CD4-positive, alpha-beta T cell (primary cell): ENCODE measurements around the gene CEBPB. TPM values are rescaled to one million over a fixed set of nuclear protein-coding genes. Genes with fewer than 3 reads are reported as not detected.
"Not testable (repeated sequence)": the region's sequence is repeated elsewhere in the genome, so short reads cannot be mapped to it uniquely, and the experiment has no call there.

ENCODE experiments used
- ATAC-seq: fragments of 200-7000 bp; cut with Tn5 transposase; one replicate; pipeline ENCODE4 v1.10.0; 2022; ENCODE audit warnings: mild to moderate bottlenecking; ENCODE audit not compliant: poor library complexity
- CTCF ChIA-PET: fragments of 350-600 bp; sonication (Branson Sonifier 250); formaldehyde crosslinking; loops from one replicate; lab custom pipeline; 2021; ENCODE audit warnings: antibody characterized with exemption, inconsistent platforms; lab: Charles Lee
- POLR2A ChIA-PET: fragments of 350-600 bp; sonication (Branson Sonifier 250); formaldehyde crosslinking; loops from one replicate; lab custom pipeline; 2021; ENCODE audit warnings: antibody characterized with exemption, inconsistent platforms; lab: Charles Lee
- DNase-seq, 14 experiments: peaks; one replicate each; pipeline ENCODE4 v3.0.0-alpha.2; 2013 to 2020; ENCODE audit warnings: mixed read lengths in 2 of 14
- H3K27ac ChIP-seq, 2 donors: one replicate each; pipeline versions ENCODE4 v1.5.1 to v1.7.0; 2013; ENCODE audit warnings: low read length in 2 of 2, low read depth in 1 of 2, mild to moderate bottlenecking in 1 of 2
- H3K27me3 ChIP-seq, 2 experiments: 1 replicate in 1 of 2; 2 replicates in 1 of 2; pipeline versions ENCODE4 v1.6.1 to v1.7.0; 2013; ENCODE audit warnings: low read length in 2 of 2, control low read depth in 1 of 2, mild to moderate bottlenecking in 1 of 2, moderate library complexity in 1 of 2; ENCODE audit not compliant: insufficient read depth in 2 of 2, control insufficient read depth in 1 of 2
- H3K36me3 ChIP-seq: one replicate; pipeline ENCODE4 v1.6.1; 2013; ENCODE audit warnings: low read length, control low read depth; ENCODE audit not compliant: insufficient read depth
- H3K4me1 ChIP-seq: one replicate; pipeline ENCODE4 v1.6.1; 2013; ENCODE audit warnings: low read length, control low read depth; ENCODE audit not compliant: insufficient read depth
- H3K4me3 ChIP-seq: one replicate; pipeline ENCODE4 v1.5.1; 2013; ENCODE audit warnings: mild to moderate bottlenecking, low read length, moderate library complexity
- H3K9me3 ChIP-seq, 2 experiments: 1 replicate in 1 of 2; 2 replicates in 1 of 2; pipeline versions ENCODE4 v1.6.1 to v1.7.0; 2013; ENCODE audit warnings: low read length in 2 of 2, mild to moderate bottlenecking in 2 of 2, control low read depth in 1 of 2, moderate library complexity in 1 of 2; ENCODE audit not compliant: control insufficient read depth in 1 of 2, insufficient read depth in 1 of 2
- H3K27ac Mint-ChIP-seq: one replicate; pipeline ENCODE4 v1.8.0; 2020; ENCODE audit warnings: mixed read lengths
- H3K27me3 Mint-ChIP-seq: one replicate; pipeline ENCODE4 v1.8.0; 2021; ENCODE audit warnings: mixed read lengths
- H3K36me3 Mint-ChIP-seq: one replicate; pipeline ENCODE4 v1.8.0; 2021; ENCODE audit warnings: low read depth, mixed read lengths
- H3K4me1 Mint-ChIP-seq: one replicate; pipeline ENCODE4 v1.8.0; 2021; ENCODE audit warnings: low read depth, mixed read lengths
- H3K4me3 Mint-ChIP-seq: one replicate; pipeline ENCODE4 v1.8.0; 2020; ENCODE audit warnings: mild to moderate bottlenecking, mixed read lengths
- H3K9me3 Mint-ChIP-seq: one replicate; pipeline ENCODE4 v1.8.0; 2020; ENCODE audit warnings: mixed read lengths
- CTCF ChIP-seq: fragments of 200-600 bp; IDR thresholded peaks from one replicate; pipeline ENCODE4 v1.8.0; 2022; ENCODE audit warnings: antibody characterized with exemption, mild to moderate bottlenecking
- intact Hi-C, 2 experiments: fragments of 100-400 bp; cut with DNase I in 1 of 2; cut with micrococcal nuclease in 1 of 2; formaldehyde crosslinking; loops; one replicate each; pipeline versions ENCODE4 v1.15.1 to v1.9.0; 2023 to 2025; cut with DNase I, micrococcal nuclease
- total RNA-seq, 174 experiments: library from RNA in 2 of 174; stranded (reverse) in 2 of 174; gene quantifications; one replicate each; pipeline ENCODE4 v1.2.3 and lab custom pipeline; 2021 to 2026

CEBPB gene
- total RNA-seq, 2 experiments from 2014 or later = 40.7 to 43.9 TPM

DNA sequence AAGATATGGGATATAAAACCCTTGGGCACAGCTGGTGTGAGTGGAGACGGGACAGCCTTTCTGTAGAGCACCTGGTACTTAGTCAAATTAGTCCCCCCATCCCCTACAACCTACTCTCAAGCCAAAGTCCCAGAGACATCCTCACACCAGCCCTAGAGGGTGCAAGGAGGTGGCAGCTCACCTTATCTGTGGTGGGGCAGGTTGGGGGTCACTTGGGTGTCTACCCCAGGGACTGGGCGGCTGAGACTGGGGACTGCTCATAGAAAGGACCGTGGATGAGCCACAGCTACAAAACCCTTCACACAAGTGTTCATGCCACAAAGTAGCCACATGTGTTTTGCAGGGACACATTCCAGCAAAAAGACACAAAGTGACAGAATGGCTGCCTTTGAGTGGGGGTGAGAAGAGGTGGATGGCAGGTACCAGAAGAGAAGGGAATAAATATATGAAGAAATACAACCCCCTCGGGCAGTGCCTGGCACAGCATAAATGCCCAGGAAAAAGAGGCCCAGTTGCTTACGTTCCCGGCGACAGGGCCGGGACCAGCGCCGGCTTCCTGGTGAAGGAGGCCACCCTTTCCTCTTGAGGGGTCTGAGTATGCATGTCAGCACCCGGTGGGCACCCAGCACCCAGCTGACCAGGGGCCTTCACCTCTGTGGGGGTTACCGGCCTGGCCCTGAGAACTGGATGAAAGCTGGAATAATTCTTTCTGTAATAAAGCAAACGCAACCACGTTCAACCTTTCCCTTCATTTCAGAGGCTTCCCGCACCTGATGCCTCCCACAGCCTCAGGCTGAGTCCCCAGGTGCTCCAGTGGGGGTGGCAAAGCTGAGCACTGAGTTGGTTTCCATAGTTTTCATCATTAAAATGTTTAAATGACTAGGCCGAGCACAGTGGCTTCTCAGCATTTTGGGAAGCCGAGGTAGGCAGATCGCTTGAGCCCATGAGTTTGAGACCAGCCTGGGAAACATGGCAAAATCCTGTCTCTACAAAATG, 14.4 kb upstream of the CEBPB start:
- intact Hi-C loops = no loop called here
- no peak for TF ChIP-seq CTCF
- H3K27me3 Mint-ChIP-seq = peaks cover 7% of the 10 kb centered on the region
- ATAC-seq (no peak), DNase-seq (no peak)
- ChIA-PET POLR2A (no interaction called here), CTCF (interaction anchor here (0.6 to 7.3 kb wide), 4 partner anchors 56 to 489 kb away, joined by 3 to 62 read pairs (median 5); no protein-coding TSS in a partner anchor)
- Histone ChIP-seq H3K36me3 (no peaks in the 10 kb centered on the region), H3K4me3 (no peak overlapping the region), H3K27ac (no peak overlapping the region), H3K4me1 (no peaks in the 10 kb centered on the region), H3K9me3 (no peaks in the 10 kb centered on the region), H3K27me3 (peaks cover 6% of the 10 kb centered on the region in 2 experiments)
- H3K36me3 Mint-ChIP-seq = no peaks in the 10 kb centered on the region
- H3K4me1 Mint-ChIP-seq = no peaks in the 10 kb centered on the region
- H3K9me3 Mint-ChIP-seq = no peaks in the 10 kb centered on the region
- no peak overlapping the region for H3K27ac Mint-ChIP-seq
- no peak overlapping the region for H3K4me3 Mint-ChIP-seq

DNA sequence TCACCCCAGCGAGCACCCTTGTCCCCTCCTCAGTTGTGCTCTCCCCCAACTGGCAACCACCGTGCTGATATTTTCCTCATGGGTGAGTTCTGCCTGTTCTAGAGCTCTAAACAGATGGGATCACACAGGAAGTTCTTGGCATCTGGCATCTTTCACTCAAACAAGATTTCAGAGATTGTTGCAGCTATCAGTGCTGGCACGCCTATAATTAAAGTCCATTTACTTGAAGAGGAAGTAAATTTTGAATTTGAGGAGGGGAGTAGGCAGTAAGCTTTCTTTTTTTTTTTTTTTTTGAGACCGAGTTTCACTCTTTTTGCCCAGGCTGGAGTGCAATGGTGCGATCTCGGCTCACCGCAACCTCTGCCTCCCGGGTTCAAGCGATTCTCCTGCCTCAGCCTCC, 12.0 kb upstream of the CEBPB start:
- H3K36me3 ChIP-seq, DNase-seq, H3K4me3 Mint-ChIP-seq, ATAC-seq, H3K27me3 ChIP-seq, H3K4me3 ChIP-seq, H3K4me1 Mint-ChIP-seq, H3K4me1 ChIP-seq, H3K27me3 Mint-ChIP-seq, H3K36me3 Mint-ChIP-seq, H3K9me3 Mint-ChIP-seq, H3K27ac Mint-ChIP-seq, H3K9me3 ChIP-seq, H3K27ac ChIP-seq: not testable (repeated sequence)
- intact Hi-C loops = loop anchor here (1.0 to 2.0 kb wide), 2 partner anchors 57 to 200 kb away; no protein-coding TSS in a partner anchor
- POLR2A ChIA-PET = interaction anchor here (1.8 kb wide), 2 partner anchors 24 to 58 kb away, joined by 5 to 6 read pairs; no protein-coding TSS in a partner anchor
- CTCF ChIA-PET = interaction anchor here (0.6 to 7.3 kb wide), 17 partner anchors 8 to 410 kb away, joined by 3 to 62 read pairs (median 3); partner anchors contain the start of genes CEBPB, PEDS1 and UBE2V1

GRCh38 chr20:50181344-50181743, 9.3 kb upstream of the CEBPB start:
- H3K4me3 ChIP-seq = no peak overlapping the region
- no peaks in the 10 kb centered on the region for H3K36me3 Mint-ChIP-seq
- ChIA-PET CTCF (interaction anchor here (1.2 to 7.3 kb wide), 2 partner anchors 47 to 61 kb away, joined by 3 to 62 read pairs; no protein-coding TSS in a partner anchor), POLR2A (interaction anchor here (0.6 to 1.0 kb wide), 2 partner anchors 10 to 16 kb away, joined by 3 to 4 read pairs; no protein-coding TSS in a partner anchor)
- DNase-seq = no peak
- H3K9me3 ChIP-seq = no peaks in the 10 kb centered on the region
- H3K27ac ChIP-seq = no peak overlapping the region
- intact Hi-C loops = loop anchor here in 1 of 2 experiments (10.0 kb wide), 1 partner anchor 573 kb away; no protein-coding TSS in a partner anchor
- TF ChIP-seq CTCF = no peak
- H3K27ac Mint-ChIP-seq = no peak overlapping the region
- no peaks in the 10 kb centered on the region for H3K9me3 Mint-ChIP-seq
- H3K27me3 Mint-ChIP-seq = peaks cover 17% of the 10 kb centered on the region
- ATAC-seq = no peak
- H3K27me3 ChIP-seq = peaks cover 0 to 8% of the 10 kb centered on the region in 2 experiments
- no peak overlapping the region for H3K4me3 Mint-ChIP-seq
- H3K36me3 ChIP-seq = no peaks in the 10 kb centered on the region
- peaks cover 4% of the 10 kb centered on the region for H3K4me1 ChIP-seq
- no peaks in the 10 kb centered on the region for H3K4me1 Mint-ChIP-seq
